Measurements from ENCODE around the gene ABCF1. TPM values are rescaled to one million over a fixed set of nuclear protein-coding genes. Genes with fewer than 3 reads are reported as not detected.

Gene ABCF1
- total and polyA plus RNA-seq, 9 of the 15 experiments (the other 6 are each of a cell fraction or from before 2014, with no cell fraction given): 41.6 to 193 (median 102) TPM

- TF ChIP-seq ZNF280B (CRISPR knock-in tag; IDR thresholded peaks at IDR 0.05): no peak
- TF ChIP-seq HOXB6 (CRISPR knock-in tag; IDR thresholded peaks at IDR 0.05; ENCODE audit: borderline replicate concordance): no peak; the same call in 1 of the 2 replicates
- TF ChIP-seq ZNF740 (CRISPR knock-in tag; IDR thresholded peaks at IDR 0.05): no peak
- TF ChIP-seq ZNF740 (tag; IDR thresholded peaks at IDR 0.05): no peak; a peak in 1 of 4 replicates
- no peak for TF ChIP-seq NRF1 (conservative IDR thresholded peaks at IDR 0.05 in 1 of 2, IDR thresholded peaks at IDR 0.05 in 1 of 2)
- TF ChIP-seq ELF4 (CRISPR knock-in tag; IDR thresholded peaks at IDR 0.05): 0 out of 2 replicates have a peak, but pooled peaks have one; percentile 30
- TF ChIP-seq DPF2 (IDR thresholded peaks at IDR 0.05): no peak; the same call in 1 of the 2 replicates
- TF ChIP-seq SIN3A (IDR thresholded peaks at IDR 0.05; ENCODE audit: borderline replicate concordance in 2 of 2, control insufficient read depth in 1 of 2, low read depth in 2 of 2, low read length in 2 of 2): no peak; a peak in 2 of 4 replicates
- no peak for TF ChIP-seq ZNF785 (CRISPR knock-in tag; IDR thresholded peaks at IDR 0.05)
- TF ChIP-seq RREB1 (CRISPR knock-in tag; IDR thresholded peaks at IDR 0.05): no peak
- TF ChIP-seq COPS2 (conservative IDR thresholded peaks at IDR 0.05): no peak
- TF ChIP-seq ZBTB17 (CRISPR knock-in tag; IDR thresholded peaks at IDR 0.05): no peak
- no peak for TF ChIP-seq TRIM25 (IDR thresholded peaks at IDR 0.05; ENCODE audit: borderline replicate concordance)
- TF ChIP-seq ZHX1 (conservative IDR thresholded peaks at IDR 0.05; ENCODE audit: low read length): no peak
Measured at GRCh38 chr6:30614044-30614842, 43.0 kb downstream of the ABCF1 start (continued).

Measured in K562 (cell line).